GM18520 (cell line): ENCODE data around the gene TNFAIP8.
"Not testable (repeated sequence)": the region's sequence is repeated elsewhere in the genome, so short reads cannot be mapped to it uniquely, and the experiment has no call there.

Experiments
- ATAC-seq: cut with Tn5 transposase; IDR thresholded peaks from one replicate; pipeline ENCODE4 v1.9.1; 2021; ENCODE audit not compliant: unreplicated experiment

TNFAIP8 gene

GRCh38 chr5:119412279-119413227 lies 56.7 kb downstream of the TNFAIP8 start:
- no peak for ATAC-seq

- not testable (repeated sequence) for ATAC-seq
These were observed 58.4 kb downstream of the TNFAIP8 start for GRCh38 chr5:119414124-119414734.

- ATAC-seq, result no peak
These were observed 62.2 kb downstream of the TNFAIP8 start for GRCh38 chr5:119417891-119418605.

- peak; percentile 84 for ATAC-seq
These were observed 62.8 kb downstream of the TNFAIP8 start for GRCh38 chr5:119418606-119419100.

- ATAC-seq, result no peak
These were observed 64.3 kb downstream of the TNFAIP8 start for GRCh38 chr5:119420169-119420568.

- ATAC-seq, result no peak
These were observed 70.2 kb downstream of the TNFAIP8 start for GRCh38 chr5:119426057-119426456.

GRCh38 chr5:119427060-119427459 lies 71.2 kb downstream of the TNFAIP8 start:
- ATAC-seq, result no peak

GRCh38 chr5:119427596-119427995 lies 71.8 kb downstream of the TNFAIP8 start:
- ATAC-seq, result not testable (repeated sequence)

GRCh38 chr5:119428166-119428565 lies 72.3 kb downstream of the TNFAIP8 start:
- not testable (repeated sequence) for ATAC-seq

- not testable (repeated sequence) for ATAC-seq
These were observed 72.8 kb downstream of the TNFAIP8 start for GRCh38 chr5:119428574-119428973.

GRCh38 chr5:119432674-119433237 lies 76.9 kb downstream of the TNFAIP8 start:
- ATAC-seq, result not testable (repeated sequence)

- ATAC-seq, result peak; percentile 85
These were observed 79.8 kb downstream of the TNFAIP8 start for GRCh38 chr5:119435436-119436132.

- not testable (repeated sequence) for ATAC-seq
These were observed 82.2 kb downstream of the TNFAIP8 start for GRCh38 chr5:119437785-119438586.

- ATAC-seq, result not testable (repeated sequence)
These were observed 82.7 kb downstream of the TNFAIP8 start for GRCh38 chr5:119438587-119438917.

- ATAC-seq, result no peak
These were observed 83.4 kb downstream of the TNFAIP8 start for GRCh38 chr5:119439140-119439631.

- not testable (repeated sequence) for ATAC-seq
These were observed 83.8 kb downstream of the TNFAIP8 start for GRCh38 chr5:119439632-119440031.

- not testable (repeated sequence) for ATAC-seq
These were observed 88.8 kb downstream of the TNFAIP8 start for GRCh38 chr5:119444643-119445042.

GRCh38 chr5:119445544-119445943 lies 89.7 kb downstream of the TNFAIP8 start:
- no peak for ATAC-seq
